ENCODE results near the gene CAMTA1.

- TF ChIP-seq, protein P1, sequence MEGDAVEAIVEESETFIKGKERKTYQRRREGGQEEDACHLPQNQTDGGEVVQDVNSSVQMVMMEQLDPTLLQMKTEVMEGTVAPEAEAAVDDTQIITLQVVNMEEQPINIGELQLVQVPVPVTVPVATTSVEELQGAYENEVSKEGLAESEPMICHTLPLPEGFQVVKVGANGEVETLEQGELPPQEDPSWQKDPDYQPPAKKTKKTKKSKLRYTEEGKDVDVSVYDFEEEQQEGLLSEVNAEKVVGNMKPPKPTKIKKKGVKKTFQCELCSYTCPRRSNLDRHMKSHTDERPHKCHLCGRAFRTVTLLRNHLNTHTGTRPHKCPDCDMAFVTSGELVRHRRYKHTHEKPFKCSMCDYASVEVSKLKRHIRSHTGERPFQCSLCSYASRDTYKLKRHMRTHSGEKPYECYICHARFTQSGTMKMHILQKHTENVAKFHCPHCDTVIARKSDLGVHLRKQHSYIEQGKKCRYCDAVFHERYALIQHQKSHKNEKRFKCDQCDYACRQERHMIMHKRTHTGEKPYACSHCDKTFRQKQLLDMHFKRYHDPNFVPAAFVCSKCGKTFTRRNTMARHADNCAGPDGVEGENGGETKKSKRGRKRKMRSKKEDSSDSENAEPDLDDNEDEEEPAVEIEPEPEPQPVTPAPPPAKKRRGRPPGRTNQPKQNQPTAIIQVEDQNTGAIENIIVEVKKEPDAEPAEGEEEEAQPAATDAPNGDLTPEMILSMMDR (conservative IDR thresholded peaks at IDR 0.05; ENCODE audit: low read length): no peak
- no peak for TF ChIP-seq EZH2phosphoT487 (IDR thresholded peaks at IDR 0.05; ENCODE audit: borderline replicate concordance, low read depth, low read length)
Observed at GRCh38 chr1:7380712-7381111, 595.5 kb downstream of the CAMTA1 start.
